DMS53 treated with DMSO at 0.1 percent for 48 hours (cell line): ENCODE measurements around the gene PGAP2.

Experiments used
- DNase-seq: peaks from one replicate; lab custom pipeline; 2025; ENCODE audit not compliant: unreplicated experiment; lab: John Stamatoyannopoulos, UW

The PGAP2 gene

GRCh38 chr11:3831378-3832239, 23.2 kb downstream of the PGAP2 start:
- DNase-seq, result no peak

GRCh38 chr11:3832816-3833215, 24.5 kb downstream of the PGAP2 start:
- no peak for DNase-seq

GRCh38 chr11:3833449-3833848, 25.1 kb downstream of the PGAP2 start:
- no peak for DNase-seq

GRCh38 chr11:3834349-3834663, 25.9 kb downstream of the PGAP2 start:
- DNase-seq, result no peak

GRCh38 chr11:3834664-3835461, 26.5 kb downstream of the PGAP2 start:
- no peak for DNase-seq

GRCh38 chr11:3835751-3836150, 27.4 kb downstream of the PGAP2 start:
- no peak for DNase-seq

- no peak for DNase-seq
Observed at GRCh38 chr11:3836903-3837302, 28.5 kb downstream of the PGAP2 start.

- no peak for DNase-seq
Observed at GRCh38 chr11:3837793-3838192, 29.4 kb downstream of the PGAP2 start.

GRCh38 chr11:3838504-3838903, 30.1 kb downstream of the PGAP2 start:
- no peak for DNase-seq

- peak; percentile 65 for DNase-seq
Observed at GRCh38 chr11:3840004-3840869, 31.9 kb downstream of the PGAP2 start.

- DNase-seq, result peak; percentile 65
Observed at GRCh38 chr11:3840870-3841425, 32.6 kb downstream of the PGAP2 start, which contains the start of gene RHOG. Gene RHOG (minus strand): TSS chr11:3840959. CDS start chr11:3828138, 12,821 bp downstream.

- peak; percentile 75 for DNase-seq
Observed at GRCh38 chr11:3841426-3842350, 33.3 kb downstream of the PGAP2 start.

GRCh38 chr11:3843326-3843725, 35.0 kb downstream of the PGAP2 start:
- DNase-seq, result no peak

GRCh38 chr11:3845246-3845645, 36.9 kb downstream of the PGAP2 start:
- DNase-seq, result no peak

- no peak for DNase-seq
Observed at GRCh38 chr11:3845670-3846069, 37.3 kb downstream of the PGAP2 start.

GRCh38 chr11:3849297-3849874, 41.0 kb downstream of the PGAP2 start:
- peak; percentile 19 for DNase-seq

- no peak for DNase-seq
Observed at GRCh38 chr11:3853545-3853842, 45.1 kb downstream of the PGAP2 start.

- no peak for DNase-seq
Observed at GRCh38 chr11:3853899-3854659, 45.7 kb downstream of the PGAP2 start.

GRCh38 chr11:3854660-3854976, 46.3 kb downstream of the PGAP2 start:
- no peak for DNase-seq
